ENCODE measurements around the gene PPM1H.

Gene PPM1H

GRCh38 chr12:62839869-62840660, 94.9 kb downstream of the PPM1H start:
- Histone ChIP-seq H3K36me3 (no peaks in the 10 kb centered on the region), H3K9me3 (no peaks in the 10 kb centered on the region), H3K27ac (no peak overlapping the region), H3K4me3 (ENCODE audit: low read depth in 1 of 2, low read length in 1 of 2) (no peak overlapping the region), H3K4me1 (ENCODE audit: control insufficient read depth in 1 of 2, insufficient read depth in 1 of 2, low read depth in 1 of 2, low read length in 1 of 2) (peaks cover 0 to 7% of the 10 kb centered on the region in 2 experiments), H3K27me3 (no peaks in the 10 kb centered on the region)
- TF ChIP-seq, protein P1, sequence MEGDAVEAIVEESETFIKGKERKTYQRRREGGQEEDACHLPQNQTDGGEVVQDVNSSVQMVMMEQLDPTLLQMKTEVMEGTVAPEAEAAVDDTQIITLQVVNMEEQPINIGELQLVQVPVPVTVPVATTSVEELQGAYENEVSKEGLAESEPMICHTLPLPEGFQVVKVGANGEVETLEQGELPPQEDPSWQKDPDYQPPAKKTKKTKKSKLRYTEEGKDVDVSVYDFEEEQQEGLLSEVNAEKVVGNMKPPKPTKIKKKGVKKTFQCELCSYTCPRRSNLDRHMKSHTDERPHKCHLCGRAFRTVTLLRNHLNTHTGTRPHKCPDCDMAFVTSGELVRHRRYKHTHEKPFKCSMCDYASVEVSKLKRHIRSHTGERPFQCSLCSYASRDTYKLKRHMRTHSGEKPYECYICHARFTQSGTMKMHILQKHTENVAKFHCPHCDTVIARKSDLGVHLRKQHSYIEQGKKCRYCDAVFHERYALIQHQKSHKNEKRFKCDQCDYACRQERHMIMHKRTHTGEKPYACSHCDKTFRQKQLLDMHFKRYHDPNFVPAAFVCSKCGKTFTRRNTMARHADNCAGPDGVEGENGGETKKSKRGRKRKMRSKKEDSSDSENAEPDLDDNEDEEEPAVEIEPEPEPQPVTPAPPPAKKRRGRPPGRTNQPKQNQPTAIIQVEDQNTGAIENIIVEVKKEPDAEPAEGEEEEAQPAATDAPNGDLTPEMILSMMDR (IDR thresholded peaks at IDR 0.05), result no peak

- Histone ChIP-seq H3K36me3 (peaks cover 8% of the 10 kb centered on the region), H3K27ac (no peak overlapping the region), H3K4me3 (ENCODE audit: low read depth in 1 of 2, low read length in 1 of 2) (no peak overlapping the region), H3K9me3 (no peaks in the 10 kb centered on the region), H3K27me3 (no peaks in the 10 kb centered on the region), H3K4me1 (ENCODE audit: control insufficient read depth in 1 of 2, insufficient read depth in 1 of 2, low read depth in 1 of 2, low read length in 1 of 2) (no peaks in the 10 kb centered on the region)
- TF ChIP-seq, protein P1 (IDR thresholded peaks at IDR 0.05), result no peak
Observed at GRCh38 chr12:62834971-62835547, 99.9 kb downstream of the PPM1H start.

DNA sequence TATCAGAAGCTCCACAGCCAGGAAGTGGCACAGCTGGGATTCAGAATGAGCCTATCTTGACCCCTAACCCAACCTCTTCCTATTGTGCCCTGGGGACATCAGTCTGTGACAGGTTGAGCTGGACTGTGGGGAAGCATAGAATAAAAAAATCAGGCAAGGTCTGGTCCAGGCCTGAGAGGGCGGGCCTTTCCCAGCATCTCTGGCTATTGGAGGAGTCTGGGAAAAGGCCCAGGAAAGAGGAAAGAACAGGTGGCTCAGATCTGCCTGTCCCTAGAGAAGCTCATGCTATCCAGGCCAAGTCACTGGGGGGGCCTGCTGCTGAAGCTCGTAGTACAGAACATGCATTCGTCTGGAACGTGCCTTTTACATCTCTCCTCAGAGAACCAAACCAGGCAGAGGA, 100.5 kb downstream of the PPM1H start:
- Histone ChIP-seq H3K9me3 (no peaks in the 10 kb centered on the region), H3K4me1 (ENCODE audit: control insufficient read depth in 1 of 2, insufficient read depth in 1 of 2, low read depth in 1 of 2, low read length in 1 of 2) (no peaks in the 10 kb centered on the region), H3K36me3 (peaks cover 8% of the 10 kb centered on the region), H3K27me3 (no peaks in the 10 kb centered on the region), H3K4me3 (ENCODE audit: low read depth in 1 of 2, low read length in 1 of 2) (no peak overlapping the region), H3K27ac (no peak overlapping the region)
- TF ChIP-seq, protein P1 (IDR thresholded peaks at IDR 0.05), result no peak

GRCh38 chr12:62833634-62834033, 101.3 kb downstream of the PPM1H start:
- H3K4me1 ChIP-seq (ENCODE audit: control insufficient read depth in 1 of 2, insufficient read depth in 1 of 2, low read depth in 1 of 2, low read length in 1 of 2), result no peaks in the 10 kb centered on the region
- no peak overlapping the region for H3K27ac ChIP-seq
- TF ChIP-seq, protein P1 (IDR thresholded peaks at IDR 0.05), result no peak
- H3K36me3 ChIP-seq, result peaks cover 8% of the 10 kb centered on the region
- no peaks in the 10 kb centered on the region for H3K9me3 ChIP-seq
- no peaks in the 10 kb centered on the region for H3K27me3 ChIP-seq
- no peak overlapping the region for H3K4me3 ChIP-seq (ENCODE audit: low read depth in 1 of 2, low read length in 1 of 2)

GRCh38 chr12:62832558-62832957, 102.4 kb downstream of the PPM1H start:
- no peaks in the 10 kb centered on the region for H3K27me3 ChIP-seq
- no peaks in the 10 kb centered on the region for H3K4me1 ChIP-seq (ENCODE audit: control insufficient read depth in 1 of 2, insufficient read depth in 1 of 2, low read depth in 1 of 2, low read length in 1 of 2)
- TF ChIP-seq, protein P1 (IDR thresholded peaks at IDR 0.05), result no peak
- no peak overlapping the region for H3K4me3 ChIP-seq (ENCODE audit: low read depth in 1 of 2, low read length in 1 of 2)
- no peak overlapping the region for H3K27ac ChIP-seq
- no peaks in the 10 kb centered on the region for H3K9me3 ChIP-seq
- peaks cover 8% of the 10 kb centered on the region for H3K36me3 ChIP-seq
